ENCODE results near the gene ZRSR2.
"Not testable (repeated sequence)": the region's sequence is repeated elsewhere in the genome, so short reads cannot be mapped to it uniquely, and the experiment has no call there.

Gene ZRSR2

DNA sequence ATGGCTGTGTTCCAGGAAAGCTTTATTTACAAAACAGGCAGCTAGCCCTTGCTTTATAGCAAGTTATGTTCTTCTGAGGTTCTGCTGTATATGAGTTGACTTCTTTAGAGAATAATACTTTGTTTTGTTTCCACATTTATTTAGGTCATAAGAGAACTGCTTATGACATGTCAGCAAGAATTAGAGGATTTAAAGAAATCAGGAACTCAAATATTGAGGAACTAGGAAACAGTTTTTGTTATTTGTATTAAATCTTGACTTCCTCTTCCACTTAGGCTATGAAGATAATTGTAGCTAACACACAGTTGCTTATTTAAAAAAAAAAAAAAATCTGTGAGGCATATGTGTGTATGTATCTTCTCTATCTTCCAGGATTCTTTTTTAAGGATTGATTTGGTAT lies 14.3 kb downstream of the ZRSR2 start:
- DNase-seq (ENCODE audit: low read depth), result no peak

GRCh38 chrX:15808254-15808653 lies 18.0 kb downstream of the ZRSR2 start:
- no peak for DNase-seq (ENCODE audit: low read depth)

GRCh38 chrX:15812192-15812938 lies 22.1 kb downstream of the ZRSR2 start:
- DNase-seq (ENCODE audit: low read depth), result no peak

DNA sequence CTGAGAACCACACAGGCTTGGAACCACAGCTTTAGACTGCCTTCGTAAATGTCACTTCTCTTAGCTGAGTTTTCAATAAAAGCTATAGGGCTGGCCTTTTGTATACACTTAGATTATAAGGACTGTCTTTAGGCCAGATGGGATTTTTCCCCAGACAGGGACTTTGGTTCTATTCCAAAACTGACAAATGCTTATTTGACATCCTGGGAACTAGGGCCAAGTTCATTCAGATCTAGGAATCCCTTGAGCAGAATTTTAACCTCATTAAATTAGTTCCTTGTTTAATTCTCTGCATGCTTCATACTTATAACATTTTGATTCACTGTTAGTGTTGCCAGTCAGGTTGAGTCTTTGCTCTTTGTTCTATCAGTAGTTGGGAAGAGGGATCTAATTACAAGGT lies 23.1 kb downstream of the ZRSR2 start:
- DNase-seq (ENCODE audit: low read depth), result no peak

DNA sequence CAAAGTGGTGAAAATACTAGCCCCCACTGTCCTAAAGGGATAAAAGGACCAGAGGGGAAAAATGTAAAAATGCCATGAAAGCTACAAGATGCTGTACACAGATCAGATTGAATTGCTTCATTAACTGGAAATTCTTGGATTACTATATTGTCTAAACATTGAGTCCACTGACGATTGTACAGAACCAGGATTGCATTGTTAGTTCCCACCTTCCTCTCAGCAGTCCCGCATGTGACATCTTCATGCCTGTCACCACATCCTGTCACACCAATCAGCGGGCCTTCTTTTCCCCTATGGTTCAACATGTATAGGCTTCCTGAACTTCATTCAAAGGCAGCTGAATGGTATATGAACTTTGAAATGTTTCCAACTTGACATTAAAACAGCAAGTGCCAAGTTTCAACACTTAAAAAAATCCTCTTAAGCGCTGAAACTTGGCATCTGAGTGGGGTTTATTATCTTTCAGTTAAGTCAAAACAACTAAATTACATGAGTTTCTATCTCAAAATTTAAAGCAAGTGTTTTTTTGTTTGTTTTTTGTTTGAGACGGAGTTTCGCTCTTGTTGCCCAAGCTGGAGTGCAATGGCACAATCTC lies 24.6 kb downstream of the ZRSR2 start:
- DNase-seq (ENCODE audit: low read depth), result no peak

DNA sequence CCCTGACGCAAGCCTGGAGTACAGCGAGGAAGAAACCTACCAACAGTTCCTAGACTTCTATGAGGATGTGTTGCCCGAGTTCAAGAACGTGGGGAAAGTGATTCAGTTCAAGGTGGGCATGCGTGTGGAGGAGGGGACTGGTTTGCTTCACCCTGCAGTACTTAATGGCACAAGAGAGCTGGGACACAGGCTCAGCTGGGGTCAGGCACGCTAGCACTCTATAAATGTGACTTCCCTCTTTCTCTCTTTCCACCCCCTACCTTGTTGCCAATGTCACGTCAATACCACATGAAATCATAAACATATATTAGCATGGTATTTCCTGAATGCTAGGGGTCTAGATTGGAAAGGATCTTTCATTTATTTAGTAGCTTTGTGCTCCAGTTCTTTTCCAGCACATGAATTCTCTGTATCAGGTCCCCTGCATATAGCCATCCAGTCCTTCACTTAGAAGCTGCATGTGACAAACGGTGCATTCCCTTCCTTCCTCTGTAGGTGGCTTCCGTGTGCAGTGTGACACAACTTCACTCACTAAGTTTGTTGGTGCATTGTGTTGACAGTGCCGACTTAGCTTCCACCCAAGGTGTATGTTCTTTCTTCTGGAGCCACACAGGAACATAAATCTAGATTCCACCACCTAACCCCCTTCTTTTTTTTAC lies 25.6 kb downstream of the ZRSR2 start:
- DNase-seq (ENCODE audit: low read depth), result peak; percentile 4

- DNase-seq (ENCODE audit: low read depth), result no peak
Measured at GRCh38 chrX:15816438-15816809, 26.1 kb downstream of the ZRSR2 start.

DNA sequence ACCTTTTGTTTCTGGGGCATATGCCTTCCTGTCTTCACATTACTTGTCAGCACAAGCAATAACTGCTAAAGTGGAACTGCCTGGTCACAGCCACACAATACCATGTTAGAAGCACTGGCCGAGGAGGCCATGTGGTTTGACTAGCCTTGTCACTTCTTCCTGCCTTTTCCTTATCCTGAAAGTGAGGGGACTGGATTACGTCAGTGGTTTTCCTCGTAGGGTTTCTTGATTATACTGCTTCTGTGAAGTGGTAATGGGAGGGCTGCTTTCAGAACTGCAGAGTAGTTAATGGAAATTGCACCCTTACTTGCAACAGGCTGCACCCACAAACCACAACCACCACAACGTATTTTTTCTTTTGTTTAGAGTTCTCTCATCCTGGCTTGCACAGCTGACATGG lies 26.6 kb downstream of the ZRSR2 start:
- DNase-seq (ENCODE audit: low read depth), result no peak

DNA sequence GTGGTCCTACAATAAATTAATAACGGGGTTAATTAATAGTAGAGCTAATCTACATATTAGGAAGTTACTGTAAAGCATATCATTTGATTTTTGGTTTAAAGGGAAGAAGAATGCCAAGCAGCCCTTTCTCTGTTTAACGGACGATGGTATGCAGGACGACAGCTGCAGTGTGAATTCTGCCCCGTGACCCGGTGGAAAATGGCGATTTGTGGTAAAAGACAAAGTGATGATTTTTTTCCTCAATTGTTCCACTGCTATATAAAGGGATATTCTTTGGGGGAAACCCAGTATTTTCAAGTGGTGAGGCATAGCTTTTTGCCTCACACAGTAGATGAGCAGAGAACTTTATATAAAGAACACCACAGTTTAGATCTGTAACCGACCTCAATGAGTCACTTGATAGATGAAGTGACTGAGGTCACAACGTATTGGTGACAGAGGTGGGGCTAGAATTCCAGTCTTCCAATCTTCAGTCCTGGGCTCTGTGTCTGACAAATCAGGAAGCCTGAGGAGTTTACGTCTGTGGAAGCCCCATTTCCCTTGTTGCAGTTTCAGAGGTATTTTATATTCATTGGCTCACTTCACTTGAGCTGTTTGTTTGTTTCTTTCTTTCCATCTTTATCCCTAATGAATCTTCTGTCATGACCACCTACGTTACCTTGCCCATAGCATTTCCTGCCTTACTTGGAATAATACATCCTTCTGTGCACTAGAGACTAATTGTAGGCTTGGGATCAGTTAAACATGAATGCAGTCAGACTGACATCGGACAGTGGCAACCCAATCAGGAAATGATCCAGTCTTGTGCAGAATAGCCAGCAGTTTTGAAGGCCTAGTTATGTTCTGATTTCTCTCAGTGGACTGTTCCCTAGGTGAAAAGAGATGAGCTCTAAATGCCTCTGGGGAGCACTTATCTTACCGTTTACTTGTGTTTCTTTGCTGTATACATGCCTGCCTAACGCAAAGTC lies 30.1 kb downstream of the ZRSR2 start:
- DNase-seq (ENCODE audit: low read depth), result no peak

DNA sequence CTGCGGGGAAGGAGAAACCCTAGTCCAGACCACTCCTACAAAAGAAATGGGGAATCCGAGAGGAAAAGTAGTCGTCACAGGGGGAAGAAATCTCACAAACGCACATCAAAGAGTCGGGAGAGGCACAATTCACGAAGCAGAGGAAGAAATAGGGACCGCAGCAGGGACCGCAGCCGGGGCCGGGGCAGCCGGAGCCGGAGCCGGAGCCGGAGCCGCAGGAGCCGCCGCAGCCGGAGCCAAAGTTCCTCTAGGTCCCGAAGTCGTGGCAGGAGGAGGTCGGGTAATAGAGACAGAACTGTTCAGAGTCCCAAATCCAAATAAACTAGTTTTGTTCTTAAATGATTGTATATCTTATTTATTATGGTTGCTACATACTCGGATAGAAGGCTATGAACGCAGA lies 32.6 kb downstream of the ZRSR2 start:
- DNase-seq (ENCODE audit: low read depth), result no peak

DNA sequence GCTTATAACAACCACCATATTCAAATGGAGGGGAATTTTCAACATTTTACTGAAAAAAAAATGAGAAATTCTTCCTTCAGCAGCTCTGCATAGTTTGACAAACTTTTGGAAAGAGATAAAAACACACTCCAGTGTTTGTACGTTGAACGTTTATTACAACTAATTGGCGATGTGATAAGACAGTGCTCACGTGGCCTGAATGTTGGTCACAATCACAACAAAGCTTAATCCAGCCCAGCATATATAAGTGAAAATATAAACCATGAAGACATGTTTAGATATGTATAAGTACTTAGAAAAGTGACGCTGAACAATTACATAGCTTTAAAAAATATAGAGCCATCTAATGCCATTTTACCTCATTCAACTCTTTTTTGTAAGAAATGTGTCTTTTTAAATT lies 35.7 kb downstream of the ZRSR2 start:
- no peak for DNase-seq (ENCODE audit: low read depth)

DNA sequence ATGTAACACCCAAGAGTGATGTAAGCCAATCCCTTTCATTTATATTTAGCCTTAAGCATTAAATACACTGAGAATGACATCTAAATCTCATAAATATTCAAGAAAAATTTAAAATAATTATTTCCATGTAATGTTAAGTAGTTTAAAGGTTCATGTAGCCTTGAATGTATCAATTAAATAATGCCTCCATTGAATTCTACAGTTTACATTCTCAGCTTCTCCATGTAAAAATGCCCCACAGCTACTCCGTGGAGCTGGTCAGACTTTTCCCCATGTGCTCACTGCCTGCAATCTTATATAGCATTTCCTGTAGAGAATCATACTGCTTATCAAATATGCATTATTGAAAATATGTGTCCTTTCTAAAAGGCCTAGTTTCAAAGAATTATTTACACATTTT lies 38.9 kb downstream of the ZRSR2 start:
- DNase-seq (ENCODE audit: low read depth), result no peak

DNA sequence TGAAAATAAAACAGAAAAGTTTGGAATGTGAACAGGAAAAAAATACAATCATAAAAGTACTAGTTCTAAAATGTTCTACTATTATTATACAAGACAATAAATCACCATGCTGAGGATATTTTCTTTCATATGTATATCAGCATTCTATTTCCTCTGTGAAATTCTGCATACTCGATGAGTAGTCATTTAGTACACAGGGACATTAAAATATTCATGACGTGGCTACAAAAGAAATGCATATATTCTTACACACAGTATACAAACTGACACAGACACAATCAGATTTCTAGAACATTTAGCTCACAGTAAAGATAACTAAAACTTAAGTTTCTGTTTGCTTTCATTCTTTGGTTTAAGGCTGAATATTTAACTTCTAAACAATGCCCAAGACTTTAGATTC lies 41.1 kb downstream of the ZRSR2 start:
- not testable (repeated sequence) for DNase-seq (ENCODE audit: low read depth)

- DNase-seq (ENCODE audit: low read depth), result no peak
Measured at GRCh38 chrX:15834053-15834452, 43.8 kb downstream of the ZRSR2 start.

DNA sequence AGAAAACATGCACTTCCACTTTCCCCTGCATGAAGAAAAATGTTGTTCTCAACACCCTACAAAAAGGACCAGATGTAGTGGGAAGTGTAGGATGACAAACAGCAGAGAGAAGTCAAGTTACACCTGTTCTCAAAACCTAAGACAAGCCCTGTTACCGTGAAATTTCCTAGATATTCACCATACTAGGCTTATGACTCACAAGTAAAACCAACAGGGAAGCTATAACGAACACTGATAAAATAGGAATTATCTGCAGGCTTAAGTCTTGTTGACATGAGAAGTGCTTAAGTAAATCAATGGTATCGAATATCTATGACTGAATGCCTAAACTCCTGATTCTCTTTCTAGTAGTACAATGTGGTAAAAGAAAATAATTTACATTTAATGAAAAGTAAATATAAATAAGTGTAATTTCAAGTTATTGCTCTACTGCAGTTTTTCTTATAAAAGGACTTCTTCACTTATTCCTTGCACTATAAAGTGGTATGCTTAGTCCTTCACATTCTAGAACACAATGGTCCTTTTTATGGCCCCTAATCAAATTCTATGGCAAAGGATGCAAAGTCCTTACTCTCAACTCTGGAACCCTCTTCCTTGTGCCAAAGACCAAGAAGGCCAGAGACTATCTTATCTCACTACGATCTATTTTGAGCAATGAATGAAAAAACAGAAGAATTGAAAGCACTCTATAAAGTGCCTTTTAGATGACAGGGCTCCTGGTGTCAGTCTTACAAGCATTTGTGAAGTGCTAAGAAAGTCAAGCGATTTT lies 44.7 kb downstream of the ZRSR2 start:
- no peak for DNase-seq (ENCODE audit: low read depth)

- DNase-seq (ENCODE audit: low read depth), result no peak
Measured at GRCh38 chrX:15838017-15838416, 47.7 kb downstream of the ZRSR2 start.

DNA sequence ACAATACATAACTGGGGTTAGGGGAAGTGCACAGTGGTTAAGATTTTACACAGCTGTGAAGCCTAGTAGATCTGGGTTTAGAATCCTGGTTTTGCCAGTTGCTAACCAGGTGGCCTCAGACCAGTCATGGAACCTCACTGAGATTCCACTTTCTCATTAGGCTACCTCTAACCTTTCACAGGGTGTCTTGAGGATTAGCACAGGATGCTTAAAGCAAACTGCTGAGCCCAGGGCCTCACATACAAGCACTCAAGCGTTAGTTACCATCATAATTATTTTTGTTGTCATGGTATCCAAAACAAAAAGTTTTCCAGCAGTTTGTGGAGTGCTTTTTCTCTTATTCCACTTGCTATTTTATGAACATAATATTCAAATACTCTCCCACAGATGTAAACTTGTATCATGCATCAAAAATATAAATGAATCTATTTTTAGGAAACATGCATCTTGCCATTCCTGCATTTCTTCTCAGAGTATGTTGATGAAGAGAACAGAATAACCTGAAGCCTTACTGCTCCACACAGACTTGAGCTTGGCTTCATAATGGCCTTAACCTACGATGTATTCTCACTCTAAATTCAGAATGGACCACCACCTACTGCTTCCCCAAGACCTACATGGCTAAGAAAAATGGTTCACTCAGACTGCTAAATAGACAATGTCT lies 51.7 kb downstream of the ZRSR2 start:
- no peak for DNase-seq (ENCODE audit: low read depth)

- no peak for DNase-seq (ENCODE audit: low read depth)
Measured at GRCh38 chrX:15843960-15844359, 53.7 kb downstream of the ZRSR2 start.

DNA sequence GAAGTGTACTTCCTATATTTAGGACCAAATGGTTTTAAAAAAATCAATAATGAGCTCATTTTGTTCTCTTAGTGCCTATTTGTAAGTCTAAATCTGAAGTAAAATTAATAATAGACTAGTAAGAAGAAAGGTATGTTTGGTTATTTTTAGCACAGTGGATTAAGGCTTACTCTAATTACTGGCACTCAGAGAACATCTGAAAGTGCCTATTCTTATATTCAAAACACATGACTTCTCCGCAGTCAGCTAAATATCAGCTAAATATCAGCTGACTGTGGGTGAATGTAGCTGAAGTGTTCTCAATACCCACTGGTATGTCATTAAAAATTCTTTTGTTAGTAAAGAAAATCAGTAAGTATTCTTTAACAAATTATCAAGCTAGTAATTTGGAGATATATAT lies 58.3 kb downstream of the ZRSR2 start:
- no peak for DNase-seq (ENCODE audit: low read depth)

DNA sequence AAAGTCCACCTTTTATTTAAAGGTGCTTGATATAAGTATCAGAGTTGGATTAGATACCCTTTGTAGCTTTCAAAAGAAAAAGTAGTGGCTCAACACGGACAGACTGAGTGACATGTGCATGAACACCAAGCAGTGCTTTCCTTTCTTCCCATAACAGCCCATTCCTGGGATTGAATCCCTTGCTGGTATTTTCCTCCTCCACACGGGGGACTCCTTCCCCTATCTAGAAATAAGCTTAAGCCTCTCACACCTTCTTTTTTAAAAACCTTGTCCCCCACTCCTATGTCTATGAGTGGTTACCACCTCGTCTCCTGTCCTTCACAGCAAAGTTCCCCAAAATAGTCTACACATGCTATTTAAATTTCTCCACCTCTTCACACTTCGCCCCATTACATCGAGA lies 59.3 kb downstream of the ZRSR2 start:
- no peak for DNase-seq (ENCODE audit: low read depth)

DNA sequence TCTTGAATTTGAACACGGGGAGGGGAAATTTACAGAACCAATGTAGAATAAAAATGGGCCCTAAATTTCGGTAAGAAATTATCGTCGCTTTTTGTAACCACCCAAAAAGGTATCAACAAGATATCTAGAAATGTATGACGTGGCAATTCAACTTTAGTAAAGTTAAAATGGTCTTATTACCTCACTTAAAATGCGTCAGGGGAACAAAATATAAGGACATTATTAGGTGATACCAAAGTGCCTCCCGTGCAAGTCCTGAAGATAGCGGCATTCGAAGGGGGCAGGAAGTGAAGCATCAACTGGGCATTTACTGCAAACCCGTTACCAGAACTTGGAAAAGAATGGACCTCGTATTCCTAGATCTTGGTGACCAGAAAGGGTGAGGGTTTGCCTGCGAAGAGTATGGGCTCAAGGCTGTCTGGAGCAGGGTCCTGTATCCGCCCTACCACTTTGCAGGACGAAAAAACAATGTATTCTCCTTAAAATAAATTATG lies 63.3 kb downstream of the ZRSR2 start:
- no peak for DNase-seq (ENCODE audit: low read depth)

All from fibroblast of the conjunctiva (primary cell).